B cell (primary cell): ENCODE data around the gene PRORP. TPM values are rescaled to one million over a fixed set of nuclear protein-coding genes. Genes with fewer than 3 reads are reported as not detected.

Experiments used
- ATAC-seq: fragments of 200-7000 bp; cut with Tn5 transposase; one replicate; pipeline ENCODE4 v1.10.0; 2021; ENCODE audit warnings: low read depth, mild to moderate bottlenecking, moderate number of reproducible peaks, moderate library complexity
- CTCF ChIA-PET: fragments of 350-600 bp; sonication (Branson Sonifier 250); formaldehyde crosslinking; loops from one replicate; lab custom pipeline; 2021; ENCODE audit warnings: antibody characterized with exemption, inconsistent platforms; lab: Charles Lee
- POLR2A ChIA-PET: fragments of 350-600 bp; sonication (Branson Sonifier 250); formaldehyde crosslinking; loops from one replicate; lab custom pipeline; 2021; ENCODE audit warnings: antibody characterized with exemption; lab: Charles Lee
- DNase-seq: peaks from one replicate; pipeline ENCODE4 v3.0.0; 2013
- H2AFZ ChIP-seq: 2 replicates; pipeline ENCODE4 v1.6.1; 2012; ENCODE audit warnings: mild to moderate bottlenecking, low read depth, low read length; ENCODE audit not compliant: insufficient read depth, poor library complexity, severe bottlenecking
- H3K27ac ChIP-seq, 2 donors: 1 replicate in 1 of 2; 2 replicates in 1 of 2; pipeline ENCODE4 v1.5.1; 2012 to 2013; ENCODE audit warnings: low read length in 2 of 2, mild to moderate bottlenecking in 2 of 2, moderate library complexity in 1 of 2
- H3K27me3 ChIP-seq, 4 experiments: fragments of 200-600 bp in 1 of 4; sonication (generic) in 1 of 4; replicated peaks in 1 of 4; 1 replicate in 2 of 4; 2 replicates in 2 of 4; pipeline versions ENCODE4 v1.6.1 to v1.7.0; 2013 to 2016; ENCODE audit warnings: low read length in 3 of 4, mild to moderate bottlenecking in 2 of 4, mixed read lengths in 1 of 4, moderate library complexity in 1 of 4; ENCODE audit not compliant: insufficient read depth in 4 of 4, control insufficient read depth in 3 of 4; ENCODE audit errors: control extremely low read depth in 1 of 4
- H3K36me3 ChIP-seq, 2 experiments: replicated peaks in 1 of 2; 1 replicate in 1 of 2; 2 replicates in 1 of 2; pipeline versions ENCODE4 v1.6.1 to v1.7.1; 2013; ENCODE audit warnings: low read length in 1 of 2; ENCODE audit not compliant: insufficient read depth in 2 of 2, control insufficient read depth in 1 of 2; ENCODE audit errors: control extremely low read depth in 1 of 2, extremely low read depth in 1 of 2
- H3K4me1 ChIP-seq, 2 donors: fragments of 200-600 bp in 1 of 2; sonication (generic) in 1 of 2; 1 replicate in 1 of 2; 2 replicates in 1 of 2; pipeline versions ENCODE4 v1.5.1 to v1.6.1; 2013 to 2017; ENCODE audit warnings: low read length in 2 of 2; ENCODE audit not compliant: control insufficient read depth in 2 of 2, insufficient read depth in 2 of 2
- H3K4me2 ChIP-seq: replicated peaks from 2 replicates; pipeline ENCODE3; 2012; ENCODE audit warnings: mild to moderate bottlenecking, low read depth, low read length; ENCODE audit not compliant: poor library complexity, severe bottlenecking
- H3K4me3 ChIP-seq, 5 experiments: fragments of 200-600 bp in 1 of 5; sonication (generic) in 1 of 5; 1 replicate in 3 of 5; 2 replicates in 2 of 5; pipeline versions ENCODE4 v1.5.1 to v1.7.0; 2011 to 2016; ENCODE audit warnings: low read length in 4 of 5, mild to moderate bottlenecking in 4 of 5, low read depth in 2 of 5, control low read depth in 1 of 5, moderate library complexity in 1 of 5; ENCODE audit not compliant: insufficient read depth in 1 of 5; ENCODE audit errors: control extremely low read depth in 1 of 5, extremely low read depth in 1 of 5
- H3K79me2 ChIP-seq: fragments of 200-600 bp; sonication (generic); one replicate; pipeline ENCODE4 v1.6.0; 2016; ENCODE audit warnings: low read length; ENCODE audit not compliant: control insufficient read depth, insufficient read depth
- H3K9ac ChIP-seq: fragments of 200-600 bp; sonication (generic); 2 replicates; pipeline ENCODE4 v1.6.1; 2017; ENCODE audit warnings: mild to moderate bottlenecking, low read length, moderate library complexity
- H3K9me3 ChIP-seq, 3 donors: one replicate each; pipeline versions ENCODE4 v1.6.1 to v1.7.1; 2013; ENCODE audit warnings: low read length in 2 of 3; ENCODE audit not compliant: control insufficient read depth in 2 of 3, insufficient read depth in 1 of 3; ENCODE audit errors: control extremely low read depth in 1 of 3
- H4K20me1 ChIP-seq: 2 replicates; pipeline ENCODE4 v1.6.0; 2012; ENCODE audit warnings: mild to moderate bottlenecking, low read length; ENCODE audit not compliant: insufficient read depth, control insufficient read depth, poor library complexity, severe bottlenecking
- H3K27ac Mint-ChIP-seq: one replicate; pipeline ENCODE4 v1.8.0; 2021; ENCODE audit warnings: mixed read lengths
- H3K27me3 Mint-ChIP-seq: one replicate; pipeline ENCODE4 v1.8.0; 2021; ENCODE audit warnings: mixed read lengths
- H3K4me1 Mint-ChIP-seq: one replicate; pipeline ENCODE4 v1.8.0; 2021; ENCODE audit warnings: mixed read lengths
- H3K4me3 Mint-ChIP-seq: one replicate; pipeline ENCODE4 v1.8.0; 2021; ENCODE audit warnings: mixed read lengths
- H3K9me3 Mint-ChIP-seq: one replicate; pipeline ENCODE4 v1.8.0; 2022; ENCODE audit warnings: mixed read lengths; ENCODE audit not compliant: insufficient read depth
- CTCF ChIP-seq: fragments of 200-600 bp; IDR thresholded peaks from one replicate; pipeline ENCODE4 v1.8.0; 2022; ENCODE audit warnings: antibody characterized with exemption, mild to moderate bottlenecking
- EZH2 ChIP-seq: IDR thresholded peaks from 2 replicates; pipeline ENCODE4 v1.6.1; 2012; ENCODE audit warnings: borderline replicate concordance, low read depth, mild to moderate bottlenecking, moderate library complexity, low read length; ENCODE audit not compliant: insufficient read depth, poor library complexity, severe bottlenecking
- WGBS: methylation state at CpG from one replicate; pipeline ENCODE4 v1.1.5; 2013; ENCODE audit warnings: missing lambda C conversion rate; ENCODE audit not compliant: insufficient coverage; 5-methylcytosine and 5-hydroxymethylcytosine counted together
- intact Hi-C: fragments of 100-400 bp; cut with micrococcal nuclease; formaldehyde crosslinking; loops from one replicate; pipeline ENCODE4 v1.10.0; 2022
- polyA plus RNA-seq: library from polyadenylated mRNA; depleted of rRNA; stranded (reverse); fragments of >200 nt; gene quantifications from 2 replicates; pipeline ENCODE4 v1.2.3, GENCODE V29; 2012
- total RNA-seq, 2 donors: library from RNA; stranded (reverse); fragments of 120-200 nt in 1 of 2; gene quantifications; 1 replicate in 1 of 2; 2 replicates in 1 of 2; pipeline versions ENCODE4 v1.2.3 to v1.2.4, GENCODE V29; 2013 to 2022

PRORP gene
- total and polyA plus RNA-seq, 2 donors (not counting 1 experiment from before 2014, with no cell fraction given): 15.0 to 16.4 TPM

DNA sequence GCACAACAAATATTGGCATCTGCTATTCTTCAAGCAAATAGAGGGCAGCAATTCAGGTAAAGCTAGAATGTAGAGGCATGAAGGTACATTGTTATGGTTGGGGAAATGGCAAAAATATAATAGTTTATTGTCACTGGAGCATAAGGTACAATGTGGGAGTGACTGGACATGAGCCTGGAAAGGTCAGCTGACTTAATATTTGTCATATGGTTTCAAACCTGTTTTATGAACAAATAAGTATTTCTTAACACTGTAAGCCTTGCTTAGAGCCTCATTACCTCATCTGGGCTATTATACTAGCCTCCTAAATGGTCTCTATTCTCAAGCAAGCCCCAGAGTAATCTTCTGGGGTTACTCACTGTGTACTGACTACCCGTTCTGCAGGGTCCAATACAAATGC, 42.6 kb upstream of the PRORP start:
- TF ChIP-seq CTCF (no peak), EZH2 (no peak)
- POLR2A ChIA-PET: no interaction called here
- Histone ChIP-seq H3K79me2 (no peaks in the 10 kb centered on the region), H3K27me3 (no peaks in the 10 kb centered on the region), H3K4me1 (no peaks in the 10 kb centered on the region), H3K27ac (no peak overlapping the region), H2AFZ (no peak overlapping the region), H4K20me1 (no peaks in the 10 kb centered on the region), H3K4me2 (no peak overlapping the region), H3K9me3 (no peaks in the 10 kb centered on the region), H3K4me3 (no peak overlapping the region), H3K36me3 (peaks cover 11 to 25% of the 10 kb centered on the region in 2 experiments), H3K9ac (no peak overlapping the region)
- WGBS: no CpG with 5 or more reads among the region's 1 CpG
- no peaks in the 10 kb centered on the region for H3K9me3 Mint-ChIP-seq
- H3K27me3 Mint-ChIP-seq: no peaks in the 10 kb centered on the region
- ATAC-seq (no peak), DNase-seq (no peak)
- H3K4me1 Mint-ChIP-seq: no peaks in the 10 kb centered on the region
- no peak overlapping the region for H3K4me3 Mint-ChIP-seq
- intact Hi-C loops: no loop called here
- no peak overlapping the region for H3K27ac Mint-ChIP-seq
- CTCF ChIA-PET: interaction anchor here (0.6 kb wide), 1 partner anchor 686 kb away, joined by 4 read pairs; no protein-coding TSS in a partner anchor

DNA sequence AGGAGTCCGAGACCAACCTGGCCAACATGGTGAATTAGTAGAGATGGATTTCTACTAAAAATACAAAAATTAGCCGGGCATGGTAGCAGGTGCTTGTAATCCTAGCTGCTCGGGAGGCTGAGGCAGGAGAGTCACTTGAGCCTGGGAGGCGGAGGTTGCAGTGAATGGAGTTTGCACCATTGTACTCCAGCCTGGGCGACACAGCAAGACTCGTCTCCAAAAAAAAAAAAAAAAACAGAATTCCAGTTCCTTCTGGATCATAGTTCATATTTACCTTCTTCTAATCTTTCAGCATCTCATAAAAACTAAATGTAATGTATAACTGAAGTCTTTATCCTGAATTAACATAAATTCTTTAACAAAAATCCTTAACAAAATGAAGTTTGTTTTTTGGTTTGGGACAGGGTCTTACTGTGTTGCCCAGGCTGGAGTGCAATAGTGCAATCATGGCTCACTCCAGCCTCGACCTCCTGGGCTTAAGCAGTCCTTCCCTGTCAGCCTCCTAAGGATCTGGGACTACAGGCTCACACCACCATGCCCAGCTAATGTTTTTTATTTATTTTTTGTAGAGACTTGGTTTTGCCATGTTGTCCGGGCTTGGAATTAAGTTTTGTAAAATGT, 38.7 kb upstream of the PRORP start:
- POLR2A ChIA-PET: no interaction called here
- Histone ChIP-seq H2AFZ (no peak overlapping the region), H3K4me1 (no peaks in the 10 kb centered on the region), H4K20me1 (no peaks in the 10 kb centered on the region), H3K27ac (no peak overlapping the region), H3K27me3 (no peaks in the 10 kb centered on the region), H3K4me3 (no peak overlapping the region), H3K9ac (no peak overlapping the region), H3K4me2 (no peak overlapping the region), H3K9me3 (no peaks in the 10 kb centered on the region), H3K36me3 (peaks cover 11 to 49% of the 10 kb centered on the region in 2 experiments), H3K79me2 (no peaks in the 10 kb centered on the region)
- no peak for DNase-seq
- Mint-ChIP-seq H3K4me3 (no peak overlapping the region), H3K4me1 (no peaks in the 10 kb centered on the region), H3K27me3 (no peaks in the 10 kb centered on the region), H3K9me3 (no peaks in the 10 kb centered on the region), H3K27ac (no peak overlapping the region)
- 100% methylated on average over 2 of the region's 8 CpGs for WGBS
- intact Hi-C loops: no loop called here
- TF ChIP-seq CTCF: no peak
- no peak for TF ChIP-seq EZH2
- CTCF ChIA-PET: no interaction called here
- no peak for ATAC-seq
